LNCaP clone FGC (cell line): ENCODE results near the gene ASMTL.

Source experiments
- DNase-seq: peaks from one replicate; pipeline ENCODE4 v3.0.0-alpha.2; 2011; ENCODE audit warnings: low read depth
- H3K4me3 ChIP-seq: 2 replicates; pipeline ENCODE4 v1.5.1; 2011; ENCODE audit warnings: mild to moderate bottlenecking, low read depth, low read length, control low read depth
- CTCF ChIP-seq: IDR thresholded peaks from 2 replicates; pipeline ENCODE4 v1.5.1; 2012; ENCODE audit warnings: mild to moderate bottlenecking; ENCODE audit not compliant: control insufficient read depth, insufficient read depth; ENCODE audit errors: extremely low read depth

ASMTL gene

GRCh38 chrX:1423215-1423614 lies 29.5 kb downstream of the ASMTL start:
- no peak for DNase-seq
- H3K4me3 ChIP-seq: no peak overlapping the region
- no peak for TF ChIP-seq CTCF

GRCh38 chrX:1422135-1422465 lies 30.6 kb downstream of the ASMTL start:
- no peak for DNase-seq
- TF ChIP-seq CTCF: no peak
- H3K4me3 ChIP-seq: no peak overlapping the region

- H3K4me3 ChIP-seq: no peak overlapping the region
- no peak for TF ChIP-seq CTCF
- no peak for DNase-seq
Observed at GRCh38 chrX:1421433-1422134, 31.1 kb downstream of the ASMTL start.

- no peak for DNase-seq
- no peak overlapping the region for H3K4me3 ChIP-seq
- no peak for TF ChIP-seq CTCF
Observed at GRCh38 chrX:1420371-1420770, 32.3 kb downstream of the ASMTL start.

GRCh38 chrX:1419545-1420355 lies 33.0 kb downstream of the ASMTL start:
- no peak for TF ChIP-seq CTCF
- DNase-seq: no peak

GRCh38 chrX:1418901-1419544 lies 33.7 kb downstream of the ASMTL start:
- TF ChIP-seq CTCF: no peak
- H3K4me3 ChIP-seq: no peak overlapping the region
- DNase-seq: no peak

More at GRCh38 chrX:1419545-1420355, 33.0 kb downstream of the ASMTL start:
- no peak overlapping the region for H3K4me3 ChIP-seq
